Stimulated activated CD4-positive, alpha-beta T cell treated with anti-CD3 and anti-CD28 coated beads, Interleukin-12 subunit alpha, Interleukin-12 subunit beta, amount 100 ng/mL, for 48 hours (primary cell): ENCODE measurements around the gene SHLD3.
"Not testable (repeated sequence)": the region's sequence is repeated elsewhere in the genome, so short reads cannot be mapped to it uniquely, and the experiment has no call there.

ENCODE experiments used
- DNase-seq, 3 donors: peaks; one replicate each; pipeline ENCODE4 v3.0.0-alpha.2; 2020; ENCODE audit warnings: low read depth in 2 of 3, low spot score in 1 of 3

SHLD3 gene, protein sequence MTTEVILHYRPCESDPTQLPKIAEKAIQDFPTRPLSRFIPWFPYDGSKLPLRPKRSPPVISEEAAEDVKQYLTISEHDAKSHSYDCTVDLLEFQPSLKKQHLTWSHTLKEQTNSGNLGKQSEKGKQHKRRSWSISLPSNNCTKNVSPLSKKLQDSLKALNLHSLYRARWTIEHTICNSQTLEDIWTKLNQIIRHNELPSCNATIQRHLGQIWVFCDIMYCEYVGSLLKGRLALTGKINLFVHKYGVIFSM

DNA sequence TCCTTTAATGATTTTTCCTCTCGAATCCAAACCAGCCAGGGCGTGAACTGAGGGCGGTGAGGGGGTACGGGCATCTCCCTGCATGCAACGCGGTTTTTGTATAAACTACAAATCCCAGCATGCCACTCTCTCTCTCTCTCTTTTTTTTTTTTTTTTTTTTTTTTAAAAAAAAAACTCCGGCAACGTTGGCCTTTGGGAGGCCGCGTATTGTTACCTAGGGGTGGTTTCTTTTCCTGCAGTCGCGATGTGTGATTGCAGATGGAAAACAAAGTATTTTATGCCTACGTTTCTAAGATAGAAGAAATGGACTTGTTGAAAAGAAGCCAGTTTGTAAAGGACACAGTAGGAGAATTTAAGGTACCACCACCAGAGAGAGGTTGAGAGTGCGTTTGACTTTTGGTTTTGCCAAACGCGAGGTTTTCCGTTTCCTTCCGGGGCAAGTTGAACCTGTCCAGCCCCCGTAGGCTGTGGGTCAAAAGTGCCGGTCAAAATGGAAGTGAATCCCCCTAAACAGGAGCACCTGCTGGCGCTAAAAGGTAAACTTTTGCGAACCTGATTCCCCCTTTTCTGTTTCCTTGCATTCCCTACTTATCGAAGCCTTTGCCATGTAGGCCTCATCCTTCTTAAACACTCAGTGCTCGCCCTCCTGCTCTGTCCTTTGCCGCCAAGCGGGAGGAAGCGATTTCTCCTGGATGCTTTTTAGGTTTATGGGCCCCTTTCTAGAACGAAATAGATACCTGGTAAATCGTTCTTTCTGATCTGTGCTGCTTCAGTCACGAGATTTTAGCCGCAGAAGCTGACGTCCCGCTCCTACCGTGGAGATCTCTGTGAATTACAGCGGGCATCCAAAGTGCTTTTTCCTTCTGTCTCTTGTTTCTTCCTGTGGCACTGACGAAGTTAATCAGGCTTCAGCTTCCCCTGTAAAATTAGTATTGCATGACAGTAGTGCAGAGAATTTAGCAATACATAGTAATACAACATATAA lies at the start of gene SHLD3, which contains the start of gene TRAPPC13:
TSS of gene SHLD3 (plus strand) at position 457 of the 985 bp plus-strand sequence. CDS start 4,561 bp downstream, outside the sequence.
TSS of gene TRAPPC13 (plus strand) at position 457 of the 985 bp plus-strand sequence. CDS start at position 491, 34 bp downstream.
- peak; percentile 64 to 69 (median 65) for DNase-seq

DNA sequence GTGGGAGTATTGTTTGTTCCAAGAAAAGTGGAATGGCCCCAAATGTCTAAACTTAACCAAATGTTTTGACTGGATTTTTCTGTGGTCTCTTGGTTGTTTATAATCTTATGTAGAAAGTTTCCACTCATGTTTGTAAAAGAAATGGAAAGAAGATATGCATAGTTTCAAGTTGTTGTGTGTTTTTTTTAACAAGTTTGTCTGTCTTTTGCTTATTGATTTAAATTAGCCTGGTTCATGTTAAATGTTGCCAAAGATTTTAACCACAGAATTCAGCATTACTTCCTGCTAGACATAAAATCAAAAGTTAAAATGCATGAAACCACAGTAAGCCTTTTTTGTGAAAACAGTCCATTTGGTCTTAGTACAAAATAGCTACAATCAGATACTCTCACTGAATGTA lies 47.7 kb upstream of the SHLD3 start:
- no peak for DNase-seq

DNA sequence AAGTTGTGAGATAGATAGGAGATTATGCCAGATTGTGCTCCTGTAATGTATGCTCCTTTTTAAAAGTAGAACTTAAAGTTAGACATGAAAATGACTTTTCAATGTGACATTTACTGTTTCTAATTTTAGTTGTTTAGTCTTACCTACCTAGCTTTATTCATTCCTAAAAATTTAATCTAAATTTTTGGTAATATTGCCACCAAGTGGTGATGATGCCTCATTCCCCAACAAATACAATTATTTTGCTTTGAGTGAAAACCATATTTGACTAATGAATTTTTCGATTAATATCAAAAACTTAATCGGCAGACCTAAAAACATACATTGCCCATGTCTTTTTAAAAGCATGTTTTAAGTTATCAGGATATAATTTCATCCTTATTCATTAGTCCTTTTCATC lies 36.1 kb upstream of the SHLD3 start:
- no peak for DNase-seq

DNA sequence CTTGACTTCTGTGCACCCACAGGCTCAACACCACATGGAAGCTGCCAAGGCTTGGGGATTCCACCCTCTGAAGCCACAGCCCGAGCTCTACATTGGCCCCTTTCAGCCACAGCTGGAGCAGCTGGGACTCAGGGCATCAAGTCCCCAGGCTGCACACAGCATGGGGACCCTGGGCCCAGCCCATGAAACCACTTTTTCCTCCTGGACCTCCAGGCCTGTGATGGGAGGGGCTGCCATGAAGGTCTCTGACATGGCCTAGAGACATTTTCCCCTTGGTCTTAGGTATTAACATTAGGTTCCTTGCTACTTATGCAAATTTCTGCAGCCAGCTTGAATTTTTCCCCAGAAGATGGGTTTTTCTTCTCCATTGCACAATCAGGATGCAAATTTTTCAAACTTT lies 23.1 kb upstream of the SHLD3 start:
- not testable (repeated sequence) for DNase-seq

DNA sequence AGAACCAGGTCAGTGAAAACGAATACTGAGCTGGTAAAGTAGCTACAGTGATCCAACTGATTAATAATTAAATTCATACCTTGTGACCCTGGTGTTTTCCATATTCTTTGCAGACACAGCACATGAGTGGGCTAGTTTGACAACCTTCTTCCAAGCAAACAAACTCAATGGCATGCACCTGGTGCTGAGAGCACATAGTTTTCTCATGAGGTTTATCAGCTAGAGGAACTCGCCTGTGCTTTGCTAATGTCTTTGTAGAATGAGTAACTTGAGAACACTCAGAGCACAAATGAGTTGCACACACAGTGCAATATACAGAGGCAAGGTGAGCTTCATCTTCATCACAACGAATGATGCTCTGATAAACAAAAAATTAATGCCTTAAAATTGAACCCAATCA lies 13.3 kb upstream of the SHLD3 start:
- DNase-seq: no peak

DNA sequence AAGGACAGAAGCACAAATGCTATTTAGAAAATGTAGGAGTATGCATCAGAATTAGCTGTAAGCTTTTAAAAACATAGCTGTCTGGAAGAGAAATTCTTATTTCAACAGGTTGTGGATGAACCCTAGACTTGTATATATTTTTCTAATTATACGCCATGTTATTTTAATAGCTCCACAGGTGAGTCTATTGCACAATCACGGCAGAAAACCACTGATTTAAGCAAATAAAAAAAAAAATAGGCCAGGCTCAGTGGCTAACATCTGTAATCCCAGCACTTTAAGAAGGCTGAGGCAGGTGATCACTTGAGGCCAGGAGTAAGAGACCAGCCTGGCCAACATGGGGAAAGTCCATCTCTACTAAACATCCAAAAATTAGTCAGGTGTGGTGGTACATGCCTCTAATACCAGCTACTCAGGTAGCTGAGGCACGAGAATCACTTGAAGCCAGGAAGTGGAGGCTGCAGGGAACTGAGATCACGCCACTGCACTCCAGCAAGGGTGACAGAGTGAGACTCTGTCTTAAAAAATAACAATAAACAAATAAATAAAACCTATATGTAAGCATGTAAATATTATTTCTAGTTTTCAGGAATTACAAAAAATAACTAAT lies 12.4 kb upstream of the SHLD3 start:
- no peak for DNase-seq

DNA sequence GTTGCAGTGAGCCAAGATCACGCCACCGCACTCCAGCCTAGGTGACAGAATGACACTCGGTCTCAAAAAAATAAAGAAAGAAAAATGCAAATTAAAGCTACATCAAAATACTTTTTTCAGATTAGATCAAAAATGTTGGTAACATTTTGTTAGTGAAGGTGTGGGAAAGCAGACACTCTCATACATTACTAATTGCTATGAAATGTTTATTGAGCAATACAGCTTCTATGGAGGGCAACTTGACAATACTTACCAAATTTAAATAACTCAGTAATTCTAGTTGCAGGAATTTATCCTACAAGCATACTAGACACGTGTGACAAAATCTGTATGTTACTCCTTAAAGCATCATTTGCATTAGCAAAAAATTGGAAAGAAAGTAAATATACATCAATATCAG lies 4.8 kb upstream of the SHLD3 start:
- no peak for DNase-seq

DNA sequence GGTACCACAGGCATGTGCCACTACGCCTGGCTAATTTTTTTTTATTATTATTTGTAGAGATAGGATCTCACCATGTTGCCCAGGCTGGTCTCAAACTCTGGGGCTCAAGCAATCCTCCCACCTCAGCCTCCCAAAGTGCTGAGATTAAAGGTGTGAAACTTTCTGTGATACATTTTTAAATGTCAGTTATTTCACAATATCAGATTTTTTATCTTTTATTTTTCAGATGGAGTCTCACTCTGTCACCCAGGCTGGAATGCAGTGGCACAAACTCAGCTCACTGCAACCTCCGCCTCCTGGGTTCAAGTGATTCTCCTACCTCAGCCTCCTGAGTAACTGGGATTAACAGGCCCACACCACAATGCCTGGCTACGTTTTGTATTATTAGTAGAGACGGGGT lies 2.9 kb upstream of the SHLD3 start:
- DNase-seq: not testable (repeated sequence)

DNA sequence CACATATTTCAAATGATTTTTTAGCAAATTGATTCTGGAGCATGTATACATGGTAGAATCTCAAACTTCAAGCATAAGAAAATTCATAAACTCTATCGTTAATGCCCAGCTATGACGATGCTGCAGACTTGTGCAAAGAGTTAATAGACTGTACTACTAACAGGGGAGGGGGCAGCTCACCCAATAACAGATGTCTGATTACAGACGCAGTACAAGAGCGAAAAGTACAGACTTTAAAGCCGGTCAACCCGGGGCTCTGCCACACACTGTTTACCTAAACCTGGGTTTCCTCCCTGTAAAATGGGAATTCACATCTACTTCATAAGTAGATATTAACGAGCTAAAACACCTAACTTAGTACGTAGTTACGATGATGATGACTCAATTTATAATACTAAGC lies 1.3 kb upstream of the SHLD3 start:
- no peak for DNase-seq

DNA sequence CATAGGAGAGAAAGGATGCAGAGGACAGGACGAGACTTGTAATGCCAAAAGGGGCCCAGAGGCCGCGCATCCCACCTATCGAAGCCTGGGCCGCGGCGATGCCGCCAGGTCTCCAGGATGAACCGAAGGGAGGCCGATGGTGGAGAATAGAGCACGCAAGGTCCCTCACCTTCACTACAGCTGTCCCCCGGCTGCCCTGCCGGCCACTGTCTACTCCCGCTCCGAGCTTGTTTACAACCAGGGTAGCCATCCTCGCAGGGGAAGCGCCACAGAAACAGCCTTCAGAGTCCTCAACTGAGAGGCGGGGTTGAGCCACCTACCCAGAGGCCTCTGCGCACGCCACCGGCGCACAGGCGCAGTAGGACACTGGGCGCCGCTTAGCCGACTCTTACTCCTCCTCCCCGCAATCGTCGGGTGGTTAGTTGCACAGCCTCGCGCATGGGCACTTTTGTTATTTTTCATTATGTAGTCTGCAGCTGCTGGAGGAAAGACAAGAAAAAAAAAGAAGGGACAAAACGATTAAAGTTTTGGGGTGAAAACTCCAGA lies 729 bp upstream of the SHLD3 start, which contains the start of gene TRIM23:
TSS of gene TRIM23 (minus strand) at position 309 of the 546 bp plus-strand sequence. CDS start at position 250, 59 bp downstream.
- peak; percentile 74 to 86 (median 86) for DNase-seq

DNA sequence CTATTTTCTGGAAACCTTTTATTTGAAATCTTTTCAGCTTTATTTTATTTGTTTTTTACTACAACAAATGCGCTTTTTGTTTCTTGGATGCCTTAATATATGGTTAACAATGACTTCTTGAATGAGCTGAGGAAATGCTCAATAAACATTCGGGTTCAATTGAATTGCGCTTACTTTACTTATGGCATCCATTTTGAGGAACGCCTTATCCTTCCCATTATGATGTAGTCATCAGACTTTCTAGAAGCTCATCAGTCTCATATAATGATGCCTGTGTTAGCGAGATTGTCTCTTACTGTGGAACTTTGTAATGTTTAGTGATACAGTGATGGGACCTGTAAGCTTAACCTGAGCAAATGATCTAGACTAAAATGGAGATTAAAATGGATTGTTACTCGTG lies 916 bp downstream of the SHLD3 start:
- DNase-seq: no peak

DNA sequence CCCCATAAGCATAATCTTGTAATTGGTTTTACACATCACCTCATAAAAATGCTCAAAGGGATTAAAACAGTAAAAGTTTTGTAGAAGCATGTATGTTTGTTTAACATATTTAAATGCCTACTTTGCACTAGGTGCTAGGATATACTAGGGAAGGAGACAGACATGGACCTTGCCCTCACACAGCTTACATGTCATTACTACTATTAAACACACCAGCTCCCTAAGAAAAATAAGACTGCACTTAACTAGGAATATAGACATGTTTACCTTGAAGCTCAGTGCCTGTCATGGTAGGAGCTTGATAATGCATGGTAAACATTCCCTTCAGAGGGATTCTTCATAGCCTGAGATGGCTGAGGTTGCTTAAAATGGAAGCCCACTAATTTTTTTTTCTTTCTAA lies 6.2 kb downstream of the SHLD3 start:
- no peak for DNase-seq

DNA sequence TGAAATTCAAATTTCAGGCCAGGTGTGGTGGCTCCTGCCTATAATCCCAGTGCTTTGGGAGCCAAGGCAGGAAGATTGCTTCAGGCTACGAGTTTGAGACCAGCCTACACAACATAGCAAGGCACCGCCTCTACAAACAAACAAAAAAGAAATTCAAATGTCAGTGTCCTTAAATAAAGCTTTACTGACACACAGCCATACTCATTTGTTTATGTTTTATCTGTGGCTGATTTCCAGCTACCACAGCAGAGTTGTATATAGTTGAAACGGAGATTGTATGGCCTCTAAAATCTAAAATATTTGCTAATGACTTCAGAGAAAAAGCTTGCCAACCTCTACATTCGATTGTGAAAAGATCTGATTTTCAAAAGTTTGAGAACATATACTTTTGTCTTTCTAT lies 15.4 kb downstream of the SHLD3 start:
- no peak for DNase-seq

DNA sequence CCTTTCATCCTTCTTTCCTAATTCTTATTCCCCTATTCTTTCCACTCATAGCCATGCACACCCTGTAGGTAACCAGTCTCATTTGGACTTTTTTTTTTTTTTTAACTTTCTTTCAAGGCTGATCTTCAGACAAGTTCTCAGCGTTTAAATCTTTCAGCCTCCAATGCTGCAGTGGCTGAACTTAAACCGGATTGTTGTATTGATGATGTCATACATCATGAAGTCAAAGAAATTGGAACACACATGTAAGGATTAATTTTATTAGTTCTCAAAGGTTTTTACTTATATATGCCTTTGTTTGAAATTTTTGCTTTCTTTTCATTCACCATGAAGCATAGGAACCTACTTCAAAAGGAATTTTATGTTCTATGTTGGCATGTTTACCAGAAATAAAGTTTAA lies 22.1 kb downstream of the SHLD3 start:
- DNase-seq: no peak

DNA sequence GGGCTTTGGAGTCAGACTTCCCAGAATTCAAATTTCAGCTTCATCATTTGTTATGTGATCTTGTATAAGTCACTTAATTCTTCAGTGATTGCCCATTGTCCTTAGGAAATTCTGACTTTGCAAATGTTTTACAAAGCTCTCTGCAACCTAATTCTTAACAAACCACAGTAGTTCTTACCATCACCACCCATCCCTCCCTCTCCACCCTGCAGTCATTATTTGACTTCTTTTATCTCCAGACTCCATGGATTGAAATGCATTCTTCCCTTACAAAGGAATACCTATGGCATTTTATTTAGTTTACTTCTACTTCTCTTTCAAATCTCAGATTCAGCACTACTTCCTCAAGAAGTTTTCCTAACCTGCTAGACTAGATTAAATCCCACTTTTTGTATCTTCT lies 23.1 kb downstream of the SHLD3 start:
- no peak for DNase-seq

DNA sequence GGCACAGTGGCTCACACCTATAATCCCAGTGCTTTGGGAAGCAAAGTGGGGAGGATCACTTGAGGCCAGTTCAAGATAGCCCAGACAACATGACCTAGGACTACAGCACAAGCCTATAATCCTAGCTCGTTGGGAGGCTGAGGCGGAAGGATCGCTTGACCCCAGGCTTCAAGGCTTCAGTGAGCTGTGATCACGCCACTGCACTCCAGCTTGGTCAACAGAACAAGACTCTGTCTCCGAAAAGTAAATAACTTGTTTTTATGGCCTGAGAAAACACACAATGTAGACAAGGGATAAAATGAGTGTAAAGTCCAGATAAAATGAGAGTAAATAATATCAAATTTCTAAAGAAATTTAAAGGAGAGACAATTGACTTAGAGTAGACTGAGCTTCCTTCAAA lies 26.3 kb downstream of the SHLD3 start:
- DNase-seq: no peak

DNA sequence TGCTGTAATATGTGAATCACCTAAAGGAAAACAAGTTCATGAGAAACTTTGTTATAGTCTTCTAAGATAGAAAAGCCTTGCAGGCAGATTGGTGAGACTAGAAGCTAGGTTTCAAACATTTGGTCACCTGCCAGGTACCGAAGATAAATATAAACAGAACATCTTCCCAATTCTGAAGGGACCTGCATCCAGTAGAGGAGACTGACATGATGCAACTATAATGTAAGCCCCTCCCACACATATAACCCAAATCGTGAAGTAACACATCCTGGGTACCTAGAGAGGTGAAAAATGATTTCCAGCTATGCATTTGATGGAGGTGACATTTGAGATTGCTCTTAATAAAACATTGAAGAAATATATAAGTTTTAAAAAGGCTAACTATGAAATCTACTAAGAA lies 29.9 kb downstream of the SHLD3 start:
- no peak for DNase-seq

DNA sequence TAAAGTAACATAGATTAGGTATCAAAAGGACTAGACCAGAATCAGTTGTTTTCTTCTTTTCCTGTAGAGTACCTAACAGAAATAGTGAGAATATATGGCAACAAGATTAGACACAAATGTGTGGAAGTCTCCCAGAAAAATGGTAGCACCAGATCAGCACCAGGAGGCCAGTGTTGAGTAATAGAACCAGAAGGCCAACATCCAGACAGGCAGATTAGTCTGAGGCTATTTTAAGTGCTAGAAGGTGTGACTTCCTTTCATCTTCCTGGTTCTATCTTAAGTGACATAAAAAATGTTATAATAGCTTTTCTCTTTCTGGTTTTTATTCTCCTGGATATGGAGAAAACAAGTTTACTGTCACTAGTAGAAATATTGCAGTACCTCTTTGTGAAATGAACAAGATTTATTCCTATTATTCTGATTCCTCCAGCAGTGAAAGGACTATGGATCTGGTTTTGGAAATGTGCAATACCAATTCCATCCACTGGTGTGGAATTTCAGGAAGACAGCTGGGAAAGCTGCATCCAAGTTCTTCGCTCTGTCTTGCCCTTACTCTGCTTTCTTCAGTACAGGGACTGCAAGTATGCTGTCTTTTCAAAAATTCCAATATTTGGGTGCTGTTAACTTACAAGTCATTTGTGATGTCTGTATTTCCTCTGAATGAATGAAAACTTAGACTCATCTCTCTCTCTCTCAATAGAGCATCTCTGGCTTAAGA lies 39.1 kb downstream of the SHLD3 start:
- DNase-seq: no peak

DNA sequence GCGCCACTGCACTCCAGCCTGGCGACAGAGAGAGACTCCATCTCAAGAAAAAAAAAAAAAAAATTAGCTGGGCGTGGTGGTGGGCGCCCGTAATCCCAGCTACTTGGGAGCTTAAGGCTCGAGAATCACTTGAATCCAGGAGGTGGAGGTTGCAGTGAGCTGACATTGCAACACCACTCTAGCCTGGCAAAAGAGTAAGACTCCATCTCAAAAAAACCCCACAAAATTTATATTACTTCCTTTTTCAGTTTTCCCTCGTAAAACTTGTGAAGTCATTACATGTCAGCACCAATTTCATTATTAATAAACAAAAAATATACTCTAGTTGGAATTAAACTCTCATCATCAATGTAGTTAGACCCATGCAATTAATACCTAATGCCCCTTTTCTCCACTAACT lies 43.9 kb downstream of the SHLD3 start:
- DNase-seq: no peak

DNA sequence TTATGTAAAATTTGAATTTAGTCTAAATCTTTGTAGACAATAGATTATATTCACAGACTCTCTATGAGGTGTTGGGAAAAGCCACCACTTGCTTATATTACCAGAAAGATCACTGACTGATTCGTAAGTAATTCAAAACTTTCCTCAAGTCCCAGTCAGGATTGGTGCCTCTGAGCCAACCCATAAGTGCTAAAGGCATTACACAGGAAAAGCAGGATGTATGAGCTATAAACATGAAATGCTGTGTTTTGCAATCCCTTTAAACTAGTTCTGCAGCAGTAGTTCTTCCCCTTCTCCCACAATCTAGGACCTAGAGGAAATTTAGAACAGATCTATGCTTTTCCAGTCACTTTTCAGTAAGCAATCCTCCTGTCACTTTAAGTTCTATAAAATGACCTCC lies 48.0 kb downstream of the SHLD3 start:
- DNase-seq: no peak

DNA sequence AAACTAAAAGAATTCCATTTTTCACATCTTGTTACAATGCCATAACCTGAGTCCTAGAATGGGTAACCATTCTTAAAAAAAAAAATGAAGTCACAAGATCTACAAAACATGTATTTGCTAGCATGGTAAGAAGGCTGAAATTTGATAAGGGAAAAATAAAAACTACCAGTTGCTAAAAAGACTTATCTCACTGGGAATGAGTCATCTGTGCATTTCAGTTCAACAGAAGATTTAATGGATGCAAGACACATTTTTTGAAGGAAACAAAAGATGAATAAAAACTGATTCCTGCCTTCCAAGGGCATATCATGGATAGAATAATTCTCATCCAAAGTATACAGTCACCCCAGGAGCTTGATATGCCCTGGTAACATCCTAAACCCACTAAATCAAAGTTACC lies 49.9 kb downstream of the SHLD3 start:
- DNase-seq: no peak
